ENCODE measurements around the gene AGAP5.
"Not testable (repeated sequence)": the region's sequence is repeated elsewhere in the genome, so short reads cannot be mapped to it uniquely, and the experiment has no call there.

AGAP5 gene

GRCh38 chr10:73723516-73723915, 25.6 kb upstream of the AGAP5 start:
- TF ChIP-seq CTCF (IDR thresholded peaks at IDR 0.05; ENCODE audit: control insufficient read depth, extremely low read depth, insufficient read depth), result no peak
- DNase-seq (ENCODE audit: low read depth), result no peak
- no peak overlapping the region for H3K4me3 ChIP-seq (ENCODE audit: low read depth, low read length)

DNA sequence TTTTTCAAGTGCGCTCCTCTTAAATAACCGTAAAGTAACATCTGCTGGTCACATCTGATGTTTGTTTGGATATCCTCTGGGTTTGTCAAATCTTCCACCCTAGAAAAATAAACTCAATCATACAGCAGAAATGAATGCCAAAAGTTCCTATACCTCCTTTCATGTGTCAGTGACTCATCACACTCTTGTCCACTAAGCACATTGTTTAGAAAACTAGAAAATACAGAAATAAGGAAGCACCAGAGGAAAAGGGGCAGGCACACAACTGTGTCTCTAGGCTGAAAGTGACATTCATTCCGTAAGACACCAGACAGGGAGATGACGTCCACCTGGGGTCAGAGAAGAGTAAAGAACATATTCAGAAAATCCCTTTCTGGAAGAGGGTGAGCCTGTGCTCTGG, 22.7 kb upstream of the AGAP5 start:
- DNase-seq (ENCODE audit: low read depth); H3K4me3 ChIP-seq (ENCODE audit: low read depth, low read length): not testable (repeated sequence)

- no peak for DNase-seq (ENCODE audit: low read depth)
- H3K4me3 ChIP-seq (ENCODE audit: low read depth, low read length), result no peak overlapping the region
- no peak for TF ChIP-seq CTCF (IDR thresholded peaks at IDR 0.05; ENCODE audit: control insufficient read depth, extremely low read depth, insufficient read depth)
Measured at GRCh38 chr10:73717556-73717955, 19.6 kb upstream of the AGAP5 start.

DNA sequence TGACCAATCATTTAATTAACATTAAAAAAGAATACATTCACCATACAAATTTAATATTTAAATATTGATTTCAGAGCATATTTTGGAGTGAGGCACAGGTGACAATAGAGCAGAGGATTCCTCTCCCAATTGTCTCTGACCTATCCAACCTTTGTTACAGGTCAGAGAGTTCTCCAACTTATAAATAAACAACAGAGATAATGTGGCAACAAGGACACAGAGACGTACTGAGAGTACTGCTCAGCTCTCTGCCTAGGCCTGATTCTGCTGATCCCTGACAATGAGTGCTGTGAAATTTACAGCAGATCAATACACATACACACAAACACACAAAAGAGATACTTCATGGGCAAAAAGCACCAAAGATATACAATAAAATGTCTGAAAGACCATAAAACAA, 18.3 kb upstream of the AGAP5 start:
- no peak for TF ChIP-seq CTCF (IDR thresholded peaks at IDR 0.05; ENCODE audit: control insufficient read depth, extremely low read depth, insufficient read depth)
- no peak for DNase-seq (ENCODE audit: low read depth)
- H3K4me3 ChIP-seq (ENCODE audit: low read depth, low read length), result no peak overlapping the region

DNA sequence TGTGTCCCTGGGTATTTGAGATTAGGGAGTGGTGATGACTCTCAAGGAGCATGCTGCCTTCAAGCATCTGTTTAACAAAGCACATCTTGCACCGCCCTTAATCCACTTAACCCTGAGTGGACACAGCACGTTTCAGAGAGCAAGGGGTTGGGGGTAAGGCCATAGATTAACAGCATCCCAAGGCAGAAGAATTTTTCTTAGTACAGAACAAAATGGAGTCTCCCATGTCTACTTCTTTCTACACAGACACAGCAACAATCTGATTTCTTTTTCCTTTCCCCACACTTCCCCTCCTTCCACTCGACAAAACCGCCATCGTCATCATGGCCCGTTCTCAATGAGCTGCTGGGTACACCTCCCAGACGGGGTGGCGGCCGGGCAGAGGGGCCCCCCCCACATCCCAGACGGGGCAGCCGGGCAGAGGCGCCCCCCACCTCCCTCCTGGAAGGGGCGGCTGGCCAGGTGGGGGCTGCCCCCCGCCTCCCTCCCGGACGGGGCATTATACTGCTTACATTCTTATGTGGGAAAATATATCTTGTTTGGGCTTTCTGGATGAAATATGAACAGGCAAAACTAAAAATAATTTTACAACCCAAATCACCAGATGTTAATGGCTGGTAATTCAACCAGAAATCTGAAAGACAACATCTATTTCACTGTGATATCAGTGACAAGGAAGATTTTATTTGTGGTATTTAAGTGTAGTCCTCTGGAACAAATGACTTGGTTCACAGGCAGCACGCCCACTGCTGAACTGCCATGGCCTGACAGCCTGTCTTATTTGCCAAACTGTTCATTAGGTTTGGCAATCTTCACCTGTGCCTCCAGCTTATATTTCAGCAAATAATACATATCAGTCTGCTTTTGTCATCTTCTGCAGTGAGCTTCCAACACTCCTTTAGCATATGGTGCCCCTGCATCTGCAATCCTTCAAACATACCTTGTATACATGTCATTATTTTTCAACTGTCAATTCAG, 17.6 kb upstream of the AGAP5 start:
- peak; percentile 90 for DNase-seq (ENCODE audit: low read depth)
- H3K4me3 ChIP-seq (ENCODE audit: low read depth, low read length), result not testable (repeated sequence)
- peak; percentile 11; the same call in 1 of the 2 replicates for TF ChIP-seq CTCF (IDR thresholded peaks at IDR 0.05; ENCODE audit: control insufficient read depth, extremely low read depth, insufficient read depth)

- peak; percentile 48 for DNase-seq (ENCODE audit: low read depth)
- H3K4me3 ChIP-seq (ENCODE audit: low read depth, low read length), result not testable (repeated sequence)
Measured at GRCh38 chr10:73714483-73714882, 16.6 kb upstream of the AGAP5 start.

GRCh38 chr10:73713912-73714311, 16.0 kb upstream of the AGAP5 start:
- not testable (repeated sequence) for H3K4me3 ChIP-seq (ENCODE audit: low read depth, low read length); DNase-seq (ENCODE audit: low read depth)

- not testable (repeated sequence) for DNase-seq (ENCODE audit: low read depth); H3K4me3 ChIP-seq (ENCODE audit: low read depth, low read length)
Measured at GRCh38 chr10:73711683-73712082, 13.8 kb upstream of the AGAP5 start.

DNA sequence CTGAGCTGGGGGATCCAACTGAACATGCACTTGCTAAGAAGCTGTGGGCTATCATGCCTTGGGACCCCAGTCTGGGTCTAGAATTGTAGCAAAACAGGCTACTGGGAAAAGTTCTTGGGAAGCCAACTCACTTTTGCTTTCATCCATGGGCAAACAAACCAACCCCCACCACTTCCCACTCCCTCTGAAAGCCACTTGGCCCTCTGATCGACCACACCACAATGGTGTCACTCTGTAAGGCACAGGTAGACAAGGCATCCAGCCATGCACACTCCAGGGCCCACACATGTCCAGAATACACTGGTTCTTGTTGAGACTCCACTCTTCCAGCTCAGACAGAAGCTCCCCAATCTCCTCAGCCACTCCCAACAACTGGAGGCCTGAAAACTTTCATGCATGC, 10.2 kb upstream of the AGAP5 start:
- not testable (repeated sequence) for H3K4me3 ChIP-seq (ENCODE audit: low read depth, low read length); DNase-seq (ENCODE audit: low read depth)

- not testable (repeated sequence) for H3K4me3 ChIP-seq (ENCODE audit: low read depth, low read length); DNase-seq (ENCODE audit: low read depth)
Measured at GRCh38 chr10:73707628-73708027, 9.7 kb upstream of the AGAP5 start.

- not testable (repeated sequence) for DNase-seq (ENCODE audit: low read depth); H3K4me3 ChIP-seq (ENCODE audit: low read depth, low read length)
Measured at GRCh38 chr10:73706488-73706887, 8.6 kb upstream of the AGAP5 start.

GRCh38 chr10:73705506-73706072, 7.7 kb upstream of the AGAP5 start:
- DNase-seq (ENCODE audit: low read depth); H3K4me3 ChIP-seq (ENCODE audit: low read depth, low read length): not testable (repeated sequence)

- not testable (repeated sequence) for H3K4me3 ChIP-seq (ENCODE audit: low read depth, low read length); DNase-seq (ENCODE audit: low read depth)
Measured at GRCh38 chr10:73703924-73704323, 6.0 kb upstream of the AGAP5 start.

DNA sequence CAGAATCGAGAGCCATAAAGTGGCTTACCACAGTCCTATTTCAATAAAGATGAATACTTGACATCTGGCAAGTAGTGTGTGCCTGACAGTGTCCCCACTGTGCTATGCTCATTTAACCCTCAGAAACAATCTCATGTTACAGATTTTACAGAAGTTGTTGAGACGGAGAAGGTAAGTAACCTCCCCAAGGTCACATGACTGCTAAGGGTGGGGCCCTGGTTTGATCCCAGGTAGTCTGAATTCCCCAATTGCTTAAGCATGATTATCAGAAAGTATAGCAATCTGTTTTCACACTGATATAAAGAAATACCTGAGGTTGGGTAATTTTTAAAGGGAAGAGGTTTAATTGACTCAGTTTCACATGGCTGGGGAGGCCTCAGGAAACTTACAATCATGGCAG, 910 bp upstream of the AGAP5 start:
- H3K4me3 ChIP-seq (ENCODE audit: low read depth, low read length); DNase-seq (ENCODE audit: low read depth): not testable (repeated sequence)
